GM19468 (cell line): ENCODE measurements around the gene PDE9A.
"Not testable (repeated sequence)": the region's sequence is repeated elsewhere in the genome, so short reads cannot be mapped to it uniquely, and the experiment has no call there.

ENCODE experiments used
- ATAC-seq: cut with Tn5 transposase; IDR thresholded peaks from one replicate; pipeline ENCODE4 v1.9.1; 2021; ENCODE audit warnings: mild to moderate bottlenecking, moderate library complexity, moderate number of reproducible peaks; ENCODE audit not compliant: unreplicated experiment; ENCODE audit errors: extremely low read depth

The PDE9A gene

DNA sequence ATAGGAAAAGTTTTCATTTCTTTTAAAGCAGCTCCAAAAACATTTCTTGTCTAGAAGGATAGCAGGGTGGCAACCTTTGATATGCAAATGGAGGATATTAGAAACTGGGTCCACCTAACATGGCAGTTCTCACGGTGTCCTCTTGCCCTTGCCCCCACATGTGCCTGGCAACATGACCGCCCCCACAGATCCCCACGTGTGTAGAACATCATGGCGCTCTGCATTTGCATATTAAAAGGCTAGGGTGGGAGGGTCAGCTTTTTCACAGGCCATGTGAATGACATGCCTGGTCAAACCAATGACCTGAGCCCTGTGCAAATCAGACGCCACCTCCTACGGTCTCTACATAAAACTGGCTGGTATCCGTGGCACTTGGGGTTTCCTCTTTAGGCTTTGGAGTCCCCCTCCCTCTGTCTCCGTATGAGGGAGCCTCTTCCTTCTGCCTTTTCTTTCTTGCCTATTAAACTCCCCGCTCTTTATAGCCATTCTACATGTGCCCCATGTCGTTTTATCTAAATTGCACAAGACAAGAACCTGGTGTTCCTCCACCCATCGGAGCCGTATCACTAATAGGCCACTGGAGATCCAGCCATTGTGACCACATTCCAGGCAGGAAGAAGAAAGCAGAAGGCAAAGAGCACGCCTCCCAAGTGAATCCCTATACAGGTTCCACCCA, 154.7 kb downstream of the PDE9A start:
- ATAC-seq: no peak

DNA sequence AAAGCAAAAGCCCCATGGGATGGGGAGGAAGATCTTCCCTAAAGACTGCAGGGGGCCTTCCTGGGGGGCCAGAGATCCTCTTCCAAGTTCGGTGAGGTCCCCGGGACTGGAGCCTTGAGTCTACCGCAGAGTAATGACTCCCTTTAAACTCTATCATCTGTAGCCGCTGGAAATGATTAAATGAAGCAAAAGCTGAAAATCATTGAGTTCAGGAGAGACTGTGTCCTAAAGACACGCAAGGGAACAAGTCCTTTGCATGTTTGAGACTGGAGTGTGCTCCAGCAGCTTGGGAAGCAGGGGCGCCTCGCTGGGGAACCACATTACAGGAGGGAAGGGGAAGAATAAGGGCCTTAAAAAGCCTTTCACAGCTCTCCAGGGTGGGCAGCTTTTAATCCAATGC, 155.8 kb downstream of the PDE9A start:
- ATAC-seq: no peak

GRCh38 chr21:42809577-42810475, 156.4 kb downstream of the PDE9A start:
- no peak for ATAC-seq

GRCh38 chr21:42811960-42812359, 158.5 kb downstream of the PDE9A start:
- ATAC-seq: no peak

- ATAC-seq: not testable (repeated sequence)
These were observed 159.3 kb downstream of the PDE9A start for GRCh38 chr21:42812528-42813241.

GRCh38 chr21:42815217-42815616, 161.8 kb downstream of the PDE9A start:
- no peak for ATAC-seq

DNA sequence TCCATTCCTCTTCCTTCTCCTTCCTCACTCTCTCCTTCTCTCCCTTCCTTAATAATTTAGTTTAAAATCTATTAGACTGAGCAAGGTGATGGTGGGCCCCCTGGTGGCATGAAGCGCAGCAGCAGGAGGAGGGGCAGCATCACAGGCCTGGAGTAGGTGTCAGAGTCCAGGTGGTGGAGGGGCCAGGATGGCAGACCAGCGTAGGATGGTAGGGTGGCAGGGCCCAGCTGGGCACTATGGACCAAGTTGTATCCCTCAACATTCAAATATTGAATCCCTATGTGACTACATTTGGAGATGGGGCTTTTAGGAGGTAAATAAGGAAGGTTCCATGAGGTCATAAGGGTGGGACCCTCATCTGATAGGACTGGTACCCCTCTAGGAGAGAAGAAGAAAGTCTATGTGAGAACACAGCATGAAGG, 164.9 kb downstream of the PDE9A start:
- no peak for ATAC-seq

- no peak for ATAC-seq
These were observed 166.6 kb downstream of the PDE9A start for GRCh38 chr21:42819861-42820615.

GRCh38 chr21:42820616-42821465, 167.4 kb downstream of the PDE9A start:
- ATAC-seq: no peak
